Measurements from ENCODE around the gene APOM. TPM values are rescaled to one million over a fixed set of nuclear protein-coding genes. Genes with fewer than 3 reads are reported as not detected.

Gene APOM
- total RNA-seq, 2 experiments from 2014 or later = 1.5 to 2.1 TPM

DNA sequence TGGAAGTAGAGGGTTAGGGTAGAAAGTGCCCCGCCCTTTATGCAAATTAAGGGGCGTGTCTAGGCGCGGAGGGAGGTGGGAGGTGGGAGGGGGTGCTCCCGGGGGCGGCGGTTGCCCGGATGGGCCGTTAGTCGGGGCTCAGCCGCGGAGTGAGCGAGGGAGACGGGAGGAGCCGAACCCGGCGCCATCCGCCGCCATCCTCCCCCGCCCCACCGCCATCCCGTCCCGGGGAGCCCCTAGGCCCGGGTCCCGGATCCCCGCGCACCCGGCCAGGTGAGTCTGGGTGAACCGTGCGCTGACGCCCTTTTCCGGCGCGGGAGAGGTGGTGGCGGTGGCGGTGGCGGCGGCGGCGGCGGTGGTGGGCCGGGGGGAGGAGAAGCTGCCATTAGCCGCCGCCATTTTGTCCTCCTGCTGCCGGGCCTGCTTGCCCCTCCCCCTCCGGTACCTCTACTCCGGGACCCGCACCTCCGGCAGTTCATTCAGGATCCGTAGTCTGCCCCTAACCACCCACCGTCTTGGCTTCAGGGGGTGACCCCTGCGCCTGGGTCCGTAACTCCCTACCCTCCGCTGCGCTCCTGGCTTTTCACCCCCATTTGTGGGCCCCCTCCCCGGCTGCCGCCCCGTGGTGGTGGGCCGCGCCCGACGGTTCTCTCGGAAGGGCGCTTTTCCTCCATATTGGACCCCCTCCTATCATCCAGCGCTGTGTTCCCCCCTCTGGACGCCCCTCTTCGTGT, 34.9 kb upstream of the APOM start, which contains the start of gene PRRC2A:
TSS of gene PRRC2A (plus strand) at position 130 of the 734 bp plus-strand sequence. CDS start 2,075 bp downstream, outside the sequence.
- Histone ChIP-seq H3K9me3 (ENCODE audit: low read length) (no peaks in the 10 kb centered on the region), H3K79me2 (ENCODE audit: insufficient read depth, low read depth, low read length) (peaks cover 45% of the 10 kb centered on the region), H2AFZ (ENCODE audit: low read length) (peak within 1 kb of the TSS; percentile 23; the same call in 1 of the 2 replicates), H3K4me1 (ENCODE audit: insufficient read depth, low read length, poor library complexity, severe bottlenecking) (peaks cover 34% of the 10 kb centered on the region), H3K36me3 (ENCODE audit: insufficient read depth, low read length) (peaks cover 49% of the 10 kb centered on the region), H3K4me3 (ENCODE audit: low read depth, low read length, poor library complexity, severe bottlenecking) (peak within 1 kb of the TSS; percentile 83), H3K9me2 (ENCODE audit: insufficient read depth, low read length) (no peaks in the 10 kb centered on the region), H3K27ac (ENCODE audit: low read depth, low read length, poor library complexity, severe bottlenecking) (peak within 1 kb of the TSS; percentile 94), H3K4me2 (ENCODE audit: low read length) (peak within 1 kb of the TSS; percentile 99), H4K20me1 (ENCODE audit: insufficient read depth, low read length) (peaks cover 18% of the 10 kb centered on the region)
- BruUV-seq (replicated peaks) = no TSS peak
- DNase-seq (ENCODE audit: low spot score) = peak; percentile 79
- ChIA-PET POLR2A (interaction anchor here (0.6 to 1.0 kb wide), 2 partner anchors 31 to 61 kb away, joined by 3 read pairs; partner anchors contain the start of gene BAG6), CTCF (ENCODE audit: unreplicated experiment) (no interaction called here)
- TF ChIP-seq, protein P1, sequence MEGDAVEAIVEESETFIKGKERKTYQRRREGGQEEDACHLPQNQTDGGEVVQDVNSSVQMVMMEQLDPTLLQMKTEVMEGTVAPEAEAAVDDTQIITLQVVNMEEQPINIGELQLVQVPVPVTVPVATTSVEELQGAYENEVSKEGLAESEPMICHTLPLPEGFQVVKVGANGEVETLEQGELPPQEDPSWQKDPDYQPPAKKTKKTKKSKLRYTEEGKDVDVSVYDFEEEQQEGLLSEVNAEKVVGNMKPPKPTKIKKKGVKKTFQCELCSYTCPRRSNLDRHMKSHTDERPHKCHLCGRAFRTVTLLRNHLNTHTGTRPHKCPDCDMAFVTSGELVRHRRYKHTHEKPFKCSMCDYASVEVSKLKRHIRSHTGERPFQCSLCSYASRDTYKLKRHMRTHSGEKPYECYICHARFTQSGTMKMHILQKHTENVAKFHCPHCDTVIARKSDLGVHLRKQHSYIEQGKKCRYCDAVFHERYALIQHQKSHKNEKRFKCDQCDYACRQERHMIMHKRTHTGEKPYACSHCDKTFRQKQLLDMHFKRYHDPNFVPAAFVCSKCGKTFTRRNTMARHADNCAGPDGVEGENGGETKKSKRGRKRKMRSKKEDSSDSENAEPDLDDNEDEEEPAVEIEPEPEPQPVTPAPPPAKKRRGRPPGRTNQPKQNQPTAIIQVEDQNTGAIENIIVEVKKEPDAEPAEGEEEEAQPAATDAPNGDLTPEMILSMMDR (conservative IDR thresholded peaks at IDR 0.05; ENCODE audit: low read length) = no peak
- TF ChIP-seq EZH2phosphoT487 (IDR thresholded peaks at IDR 0.05; ENCODE audit: borderline replicate concordance, low read depth, low read length) = no peak
- intact Hi-C loops (cut with micrococcal nuclease; ENCODE audit: unreplicated experiment) = loop anchor here (1.0 to 5.0 kb wide), 5 partner anchors 32 to 210 kb away; partner anchors contain the start of gene BAG6

DNA sequence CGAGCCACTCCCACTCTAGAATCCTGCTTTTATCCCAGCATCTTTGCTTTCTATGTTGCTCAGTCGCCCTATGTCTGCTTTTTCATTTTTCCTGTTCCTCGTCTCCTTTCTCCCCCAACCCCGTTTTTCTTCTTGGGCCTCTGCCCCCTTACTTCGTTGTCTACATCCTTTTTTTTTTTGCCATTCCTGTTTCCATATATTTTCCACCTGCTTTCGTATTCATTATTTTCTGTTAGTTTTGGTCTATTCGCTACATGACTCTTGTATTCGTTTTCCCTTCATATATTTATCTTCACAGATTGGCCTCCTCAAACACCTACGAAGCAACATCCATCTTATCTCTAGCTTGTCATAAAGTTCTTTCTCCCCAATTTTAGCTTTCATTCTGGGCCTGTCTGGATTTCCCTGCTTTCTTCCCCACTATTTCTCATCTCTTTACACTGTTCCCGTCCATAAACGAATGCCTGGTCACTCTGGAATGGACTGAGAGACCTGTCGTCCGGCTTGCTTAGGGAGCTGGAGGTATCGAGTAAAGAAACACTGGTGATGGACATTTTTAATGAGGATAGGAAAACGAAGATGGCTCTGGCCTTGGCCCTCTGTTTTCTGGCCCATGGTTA, 34.3 kb upstream of the APOM start:
- CTCF ChIA-PET (ENCODE audit: unreplicated experiment) = no interaction called here

More for the DNA sequence above, 34.3 kb upstream of the APOM start:
- Histone ChIP-seq H3K79me2 (ENCODE audit: insufficient read depth, low read depth, low read length) (peaks cover 52% of the 10 kb centered on the region), H3K27ac (ENCODE audit: low read depth, low read length, poor library complexity, severe bottlenecking) (peak overlapping the region; percentile 94), H3K4me1 (ENCODE audit: insufficient read depth, low read length, poor library complexity, severe bottlenecking) (peaks cover 27% of the 10 kb centered on the region), H2AFZ (ENCODE audit: low read length) (no peak overlapping the region; the same call in 1 of the 2 replicates), H3K4me2 (ENCODE audit: low read length) (peak overlapping the region; percentile 99), H3K4me3 (ENCODE audit: low read depth, low read length, poor library complexity, severe bottlenecking) (peak overlapping the region; percentile 83), H3K9me3 (ENCODE audit: low read length) (no peaks in the 10 kb centered on the region), H3K9me2 (ENCODE audit: insufficient read depth, low read length) (no peaks in the 10 kb centered on the region), H4K20me1 (ENCODE audit: insufficient read depth, low read length) (peaks cover 18% of the 10 kb centered on the region), H3K36me3 (ENCODE audit: insufficient read depth, low read length) (peaks cover 56% of the 10 kb centered on the region)
- TSS peak; percentile 78 for BruUV-seq (replicated peaks)
- TF ChIP-seq, protein P1 (conservative IDR thresholded peaks at IDR 0.05; ENCODE audit: low read length) = no peak
- no peak for TF ChIP-seq EZH2phosphoT487 (IDR thresholded peaks at IDR 0.05; ENCODE audit: borderline replicate concordance, low read depth, low read length)
- intact Hi-C loops (cut with micrococcal nuclease; ENCODE audit: unreplicated experiment) = loop anchor here (2.0 to 5.0 kb wide), 2 partner anchors 166 to 209 kb away; no protein-coding TSS in a partner anchor
- no peak for DNase-seq (ENCODE audit: low spot score)
- POLR2A ChIA-PET = interaction anchor here (0.6 to 1.2 kb wide), 3 partner anchors 26 to 61 kb away, joined by 3 to 4 read pairs (median 4); no protein-coding TSS in a partner anchor
